GM21723 (cell line): ENCODE data around the gene IGFN1.
"Not testable (repeated sequence)": the region's sequence is repeated elsewhere in the genome, so short reads cannot be mapped to it uniquely, and the experiment has no call there.

ENCODE experiments used
- ATAC-seq: cut with Tn5 transposase; IDR thresholded peaks from one replicate; pipeline ENCODE4 v1.9.1; 2021; ENCODE audit warnings: mild to moderate bottlenecking, moderate library complexity; ENCODE audit not compliant: unreplicated experiment

Gene IGFN1

GRCh38 chr1:201239646-201240045 lies 49.0 kb downstream of the IGFN1 start:
- not testable (repeated sequence) for ATAC-seq

GRCh38 chr1:201240171-201240570 lies 49.5 kb downstream of the IGFN1 start:
- no peak for ATAC-seq

- no peak for ATAC-seq
These were observed 51.1 kb downstream of the IGFN1 start for GRCh38 chr1:201241736-201242135.

- no peak for ATAC-seq
These were observed 54.5 kb downstream of the IGFN1 start for GRCh38 chr1:201245082-201245481.

GRCh38 chr1:201248721-201249559 lies 58.3 kb downstream of the IGFN1 start:
- no peak for ATAC-seq

- no peak for ATAC-seq
These were observed 59.8 kb downstream of the IGFN1 start for GRCh38 chr1:201250326-201251011.

GRCh38 chr1:201251411-201251810 lies 60.8 kb downstream of the IGFN1 start:
- ATAC-seq = no peak

- no peak for ATAC-seq
These were observed 61.3 kb downstream of the IGFN1 start for GRCh38 chr1:201251851-201252430.

GRCh38 chr1:201252944-201253371 lies 62.3 kb downstream of the IGFN1 start:
- ATAC-seq = no peak

- no peak for ATAC-seq
These were observed 62.8 kb downstream of the IGFN1 start for GRCh38 chr1:201253411-201253810.

GRCh38 chr1:201253906-201254624 lies 63.4 kb downstream of the IGFN1 start:
- no peak for ATAC-seq

GRCh38 chr1:201254625-201255478 lies 64.2 kb downstream of the IGFN1 start:
- no peak for ATAC-seq

GRCh38 chr1:201255479-201256362 lies 65.1 kb downstream of the IGFN1 start:
- ATAC-seq = no peak

GRCh38 chr1:201258132-201258531 lies 67.5 kb downstream of the IGFN1 start:
- not testable (repeated sequence) for ATAC-seq

GRCh38 chr1:201258763-201259230 lies 68.2 kb downstream of the IGFN1 start:
- no peak for ATAC-seq

- no peak for ATAC-seq
These were observed 69.0 kb downstream of the IGFN1 start for GRCh38 chr1:201259476-201260235.

- no peak for ATAC-seq
These were observed 69.6 kb downstream of the IGFN1 start for GRCh38 chr1:201260236-201260590.

- ATAC-seq = no peak
These were observed 70.2 kb downstream of the IGFN1 start for GRCh38 chr1:201260648-201261311.
